Neutrophil (primary cell): ENCODE data around the gene SLIT3.

Experiments used
- H3K27ac ChIP-seq: fragments of 200-600 bp; sonication (generic); 2 replicates; pipeline ENCODE4 v1.5.1; 2016; ENCODE audit warnings: mild to moderate bottlenecking, moderate library complexity
- H3K27me3 ChIP-seq: fragments of 200-600 bp; sonication (generic); 2 replicates; pipeline ENCODE4 v1.6.0; 2016; ENCODE audit warnings: mild to moderate bottlenecking
- H3K36me3 ChIP-seq: fragments of 200-600 bp; sonication (generic); 2 replicates; pipeline ENCODE4 v1.5.1; 2017
- H3K4me1 ChIP-seq, 2 experiments: fragments of 200-600 bp in 1 of 2; sonication (generic) in 1 of 2; 1 replicate in 1 of 2; 2 replicates in 1 of 2; pipeline versions ENCODE4 v1.5.1 to v1.6.1; 2013 to 2016; ENCODE audit warnings: low read depth in 1 of 2, low read length in 1 of 2, mild to moderate bottlenecking in 1 of 2, moderate library complexity in 1 of 2; ENCODE audit not compliant: control insufficient read depth in 1 of 2, insufficient read depth in 1 of 2
- H3K4me3 ChIP-seq, 2 experiments: fragments of 200-600 bp in 1 of 2; sonication (generic) in 1 of 2; 1 replicate in 1 of 2; 2 replicates in 1 of 2; pipeline ENCODE4 v1.5.1; 2013 to 2016; ENCODE audit warnings: low read depth in 1 of 2, low read length in 1 of 2, mild to moderate bottlenecking in 1 of 2, moderate library complexity in 1 of 2
- H3K9me3 ChIP-seq: fragments of 200-600 bp; sonication (generic); 2 replicates; pipeline ENCODE4 v1.5.1; 2016
- CTCF ChIP-seq: fragments of 200-600 bp; sonication (generic); IDR thresholded peaks from 2 replicates; pipeline ENCODE4 v1.5.1; 2016; ENCODE audit warnings: antibody characterized with exemption

Gene SLIT3

DNA sequence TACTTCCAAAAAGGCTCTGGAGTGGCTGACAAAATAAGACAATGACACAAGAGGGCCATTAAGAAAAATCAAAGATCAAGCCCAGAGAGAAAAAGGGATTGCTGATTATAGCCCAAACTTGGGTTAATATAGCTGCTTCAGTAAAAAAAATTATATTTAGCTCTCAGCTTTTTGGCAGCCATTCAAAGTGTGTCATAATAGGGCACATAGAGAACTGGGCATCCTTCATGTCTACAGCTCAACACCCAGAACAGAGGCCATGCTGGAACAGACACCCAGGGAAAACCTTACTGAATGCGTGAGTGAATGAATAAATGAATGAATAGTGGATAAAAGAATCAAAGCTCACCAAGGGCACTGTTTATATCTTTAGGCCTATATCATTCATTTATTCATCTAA lies 110.1 kb downstream of the SLIT3 start:
- Histone ChIP-seq H3K4me3 (no peak overlapping the region), H3K9me3 (no peaks in the 10 kb centered on the region), H3K36me3 (no peaks in the 10 kb centered on the region), H3K27me3 (no peaks in the 10 kb centered on the region), H3K4me1 (no peaks in the 10 kb centered on the region), H3K27ac (no peak overlapping the region)
- TF ChIP-seq CTCF, result no peak

GRCh38 chr5:169185626-169186025 lies 115.3 kb downstream of the SLIT3 start:
- Histone ChIP-seq H3K9me3 (no peaks in the 10 kb centered on the region), H3K27ac (no peak overlapping the region), H3K36me3 (no peaks in the 10 kb centered on the region), H3K27me3 (peaks cover 3% of the 10 kb centered on the region), H3K4me1 (no peaks in the 10 kb centered on the region), H3K4me3 (no peak overlapping the region)
- TF ChIP-seq CTCF, result no peak

GRCh38 chr5:169183576-169183975 lies 117.4 kb downstream of the SLIT3 start:
- Histone ChIP-seq H3K4me3 (no peak overlapping the region), H3K27ac (no peak overlapping the region), H3K36me3 (no peaks in the 10 kb centered on the region), H3K9me3 (no peaks in the 10 kb centered on the region), H3K4me1 (no peaks in the 10 kb centered on the region), H3K27me3 (peaks cover 3% of the 10 kb centered on the region)
- TF ChIP-seq CTCF, result no peak

GRCh38 chr5:169182797-169183196 lies 118.1 kb downstream of the SLIT3 start:
- TF ChIP-seq CTCF, result no peak
- Histone ChIP-seq H3K9me3 (no peaks in the 10 kb centered on the region), H3K4me3 (no peak overlapping the region), H3K4me1 (no peaks in the 10 kb centered on the region), H3K36me3 (no peaks in the 10 kb centered on the region), H3K27ac (no peak overlapping the region), H3K27me3 (peaks cover 3% of the 10 kb centered on the region)

- H3K4me1 ChIP-seq, result no peaks in the 10 kb centered on the region
- TF ChIP-seq CTCF, result no peak
- no peak overlapping the region for H3K4me3 ChIP-seq
- H3K27me3 ChIP-seq, result peaks cover 3% of the 10 kb centered on the region
- no peaks in the 10 kb centered on the region for H3K9me3 ChIP-seq
- H3K27ac ChIP-seq, result no peak overlapping the region
- H3K36me3 ChIP-seq, result no peaks in the 10 kb centered on the region
These were observed 119.1 kb downstream of the SLIT3 start for GRCh38 chr5:169181814-169182213.

DNA sequence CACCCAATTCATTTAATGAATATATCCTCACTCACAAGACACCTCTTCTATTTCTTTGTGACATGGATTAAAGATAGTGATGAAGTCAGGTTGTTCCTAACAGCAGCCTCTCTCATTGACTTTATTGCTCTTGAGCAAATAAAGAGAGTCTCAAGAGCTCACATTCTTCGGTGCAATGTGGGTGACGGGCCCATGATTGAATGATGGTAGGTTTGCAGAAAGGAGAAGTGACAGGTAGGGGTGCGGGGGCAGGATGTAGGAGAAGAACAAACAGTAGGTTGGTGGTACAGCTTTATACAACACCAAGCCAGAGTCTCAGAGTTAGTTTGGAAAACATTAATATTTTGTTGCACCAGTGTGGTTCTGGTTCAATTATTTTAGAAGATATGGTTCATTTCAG lies 122.2 kb downstream of the SLIT3 start:
- peaks cover 3% of the 10 kb centered on the region for H3K27me3 ChIP-seq
- no peaks in the 10 kb centered on the region for H3K4me1 ChIP-seq
- no peak for TF ChIP-seq CTCF
- no peak overlapping the region for H3K4me3 ChIP-seq
- H3K36me3 ChIP-seq, result no peaks in the 10 kb centered on the region
- H3K27ac ChIP-seq, result no peak overlapping the region
- no peaks in the 10 kb centered on the region for H3K9me3 ChIP-seq
